Measurements from ENCODE around the gene C4orf17.

DNA sequence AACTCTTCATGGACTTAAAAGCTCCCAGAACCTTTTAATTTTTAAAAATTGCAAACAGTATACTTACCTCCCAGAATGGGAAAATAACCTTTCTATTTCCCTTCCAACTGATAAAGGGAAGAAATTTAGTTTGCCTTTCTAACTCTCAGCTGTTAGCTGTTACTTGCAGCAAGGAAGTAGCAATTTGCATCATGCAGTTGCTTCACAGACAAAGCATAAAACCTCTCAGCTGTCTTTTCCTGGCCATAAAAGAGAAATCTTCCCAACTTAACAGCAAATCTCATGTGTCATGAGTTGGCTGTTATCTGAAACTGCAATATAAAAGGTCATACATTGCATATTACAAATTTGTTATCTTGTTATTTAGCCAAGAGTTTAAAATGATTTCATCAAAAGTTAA is 18.4 kb downstream of the C4orf17 start:
- TF ChIP-seq, protein P1, sequence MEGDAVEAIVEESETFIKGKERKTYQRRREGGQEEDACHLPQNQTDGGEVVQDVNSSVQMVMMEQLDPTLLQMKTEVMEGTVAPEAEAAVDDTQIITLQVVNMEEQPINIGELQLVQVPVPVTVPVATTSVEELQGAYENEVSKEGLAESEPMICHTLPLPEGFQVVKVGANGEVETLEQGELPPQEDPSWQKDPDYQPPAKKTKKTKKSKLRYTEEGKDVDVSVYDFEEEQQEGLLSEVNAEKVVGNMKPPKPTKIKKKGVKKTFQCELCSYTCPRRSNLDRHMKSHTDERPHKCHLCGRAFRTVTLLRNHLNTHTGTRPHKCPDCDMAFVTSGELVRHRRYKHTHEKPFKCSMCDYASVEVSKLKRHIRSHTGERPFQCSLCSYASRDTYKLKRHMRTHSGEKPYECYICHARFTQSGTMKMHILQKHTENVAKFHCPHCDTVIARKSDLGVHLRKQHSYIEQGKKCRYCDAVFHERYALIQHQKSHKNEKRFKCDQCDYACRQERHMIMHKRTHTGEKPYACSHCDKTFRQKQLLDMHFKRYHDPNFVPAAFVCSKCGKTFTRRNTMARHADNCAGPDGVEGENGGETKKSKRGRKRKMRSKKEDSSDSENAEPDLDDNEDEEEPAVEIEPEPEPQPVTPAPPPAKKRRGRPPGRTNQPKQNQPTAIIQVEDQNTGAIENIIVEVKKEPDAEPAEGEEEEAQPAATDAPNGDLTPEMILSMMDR (IDR thresholded peaks at IDR 0.05): no peak
- TF ChIP-seq SIN3A (IDR thresholded peaks at IDR 0.05; ENCODE audit: borderline replicate concordance, low read depth, low read length) (no peak), POLR2AphosphoS5 (IDR thresholded peaks at IDR 0.05; ENCODE audit: low read depth, low read length) (no peak), RCOR1 (IDR thresholded peaks at IDR 0.05; ENCODE audit: low read length) (no peak), EZH2phosphoT487 (IDR thresholded peaks at IDR 0.05; ENCODE audit: borderline replicate concordance, low read depth) (no peak), RAD21 (IDR thresholded peaks at IDR 0.05; ENCODE audit: low read length) (no peak), CHD2 (IDR thresholded peaks at IDR 0.05; ENCODE audit: low read length, partially characterized antibody) (no peak), TAF1 (IDR thresholded peaks at IDR 0.05; ENCODE audit: borderline replicate concordance, low read depth, low read length) (no peak), YY1 (IDR thresholded peaks at IDR 0.05; ENCODE audit: low read depth) (no peak), JUND (IDR thresholded peaks at IDR 0.05) (no peak)
- TF ChIP-seq, protein P2, sequence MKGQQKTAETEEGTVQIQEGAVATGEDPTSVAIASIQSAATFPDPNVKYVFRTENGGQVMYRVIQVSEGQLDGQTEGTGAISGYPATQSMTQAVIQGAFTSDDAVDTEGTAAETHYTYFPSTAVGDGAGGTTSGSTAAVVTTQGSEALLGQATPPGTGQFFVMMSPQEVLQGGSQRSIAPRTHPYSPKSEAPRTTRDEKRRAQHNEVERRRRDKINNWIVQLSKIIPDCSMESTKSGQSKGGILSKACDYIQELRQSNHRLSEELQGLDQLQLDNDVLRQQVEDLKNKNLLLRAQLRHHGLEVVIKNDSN (IDR thresholded peaks at IDR 0.05; ENCODE audit: borderline replicate concordance, low read depth): no peak
- TF ChIP-seq, protein P3, sequence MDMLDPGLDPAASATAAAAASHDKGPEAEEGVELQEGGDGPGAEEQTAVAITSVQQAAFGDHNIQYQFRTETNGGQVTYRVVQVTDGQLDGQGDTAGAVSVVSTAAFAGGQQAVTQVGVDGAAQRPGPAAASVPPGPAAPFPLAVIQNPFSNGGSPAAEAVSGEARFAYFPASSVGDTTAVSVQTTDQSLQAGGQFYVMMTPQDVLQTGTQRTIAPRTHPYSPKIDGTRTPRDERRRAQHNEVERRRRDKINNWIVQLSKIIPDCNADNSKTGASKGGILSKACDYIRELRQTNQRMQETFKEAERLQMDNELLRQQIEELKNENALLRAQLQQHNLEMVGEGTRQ (IDR thresholded peaks at IDR 0.05; ENCODE audit: borderline replicate concordance, low read depth, low read length): no peak
- TF ChIP-seq, protein P4, sequence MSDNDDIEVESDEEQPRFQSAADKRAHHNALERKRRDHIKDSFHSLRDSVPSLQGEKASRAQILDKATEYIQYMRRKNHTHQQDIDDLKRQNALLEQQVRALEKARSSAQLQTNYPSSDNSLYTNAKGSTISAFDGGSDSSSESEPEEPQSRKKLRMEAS (IDR thresholded peaks at IDR 0.05; ENCODE audit: low read depth): no peak

All from SK-N-SH (cell line).